Astrocyte of the cerebellum (primary cell): ENCODE data around the gene DOCK2.
"Not testable (repeated sequence)": the region's sequence is repeated elsewhere in the genome, so short reads cannot be mapped to it uniquely, and the experiment has no call there.

Experiments used
- DNase-seq: peaks from one replicate; pipeline ENCODE4 v3.0.0-alpha.2; 2011; ENCODE audit warnings: low read depth
- H3K4me3 ChIP-seq: 2 replicates; pipeline ENCODE4 v1.5.1; 2011; ENCODE audit warnings: mild to moderate bottlenecking, low read depth, low read length, moderate library complexity
- in situ Hi-C: cut with HindIII; loops from 2 replicates; pipeline ENCODE4 v1.10.0; 2017; ENCODE audit warnings: low sequenced_read_pairs
- TF ChIP-seq, protein P1 (sequence below): IDR thresholded peaks from 2 replicates; pipeline ENCODE4 v1.5.1; 2012; ENCODE audit warnings: low read length, low read depth, moderate library complexity, mild to moderate bottlenecking; ENCODE audit errors: missing control alignments

The DOCK2 gene

DNA sequence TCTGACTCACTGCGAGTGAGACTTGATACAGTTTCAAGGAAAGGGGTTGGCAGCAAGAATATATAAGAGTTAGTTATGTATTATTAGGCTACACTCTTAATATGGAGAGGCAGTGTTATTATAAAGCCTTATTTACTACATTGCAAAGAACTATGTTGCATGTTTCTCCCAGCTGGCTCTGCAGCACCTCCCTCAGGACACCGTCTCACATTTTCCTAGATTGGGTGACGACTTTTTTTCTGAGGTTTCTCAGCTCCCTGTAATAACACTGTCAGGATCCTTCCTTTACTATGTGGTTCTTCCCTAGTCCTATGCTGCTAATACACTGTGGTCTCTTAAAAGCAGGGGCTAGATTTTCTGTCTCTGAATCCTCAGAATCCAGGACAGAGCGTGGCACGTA, 189.5 kb downstream of the DOCK2 start:
- in situ Hi-C loops = no loop called here
- no peak for DNase-seq
- H3K4me3 ChIP-seq = no peak overlapping the region
- TF ChIP-seq, protein P1, sequence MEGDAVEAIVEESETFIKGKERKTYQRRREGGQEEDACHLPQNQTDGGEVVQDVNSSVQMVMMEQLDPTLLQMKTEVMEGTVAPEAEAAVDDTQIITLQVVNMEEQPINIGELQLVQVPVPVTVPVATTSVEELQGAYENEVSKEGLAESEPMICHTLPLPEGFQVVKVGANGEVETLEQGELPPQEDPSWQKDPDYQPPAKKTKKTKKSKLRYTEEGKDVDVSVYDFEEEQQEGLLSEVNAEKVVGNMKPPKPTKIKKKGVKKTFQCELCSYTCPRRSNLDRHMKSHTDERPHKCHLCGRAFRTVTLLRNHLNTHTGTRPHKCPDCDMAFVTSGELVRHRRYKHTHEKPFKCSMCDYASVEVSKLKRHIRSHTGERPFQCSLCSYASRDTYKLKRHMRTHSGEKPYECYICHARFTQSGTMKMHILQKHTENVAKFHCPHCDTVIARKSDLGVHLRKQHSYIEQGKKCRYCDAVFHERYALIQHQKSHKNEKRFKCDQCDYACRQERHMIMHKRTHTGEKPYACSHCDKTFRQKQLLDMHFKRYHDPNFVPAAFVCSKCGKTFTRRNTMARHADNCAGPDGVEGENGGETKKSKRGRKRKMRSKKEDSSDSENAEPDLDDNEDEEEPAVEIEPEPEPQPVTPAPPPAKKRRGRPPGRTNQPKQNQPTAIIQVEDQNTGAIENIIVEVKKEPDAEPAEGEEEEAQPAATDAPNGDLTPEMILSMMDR = peak; percentile 6

- in situ Hi-C loops = no loop called here
- TF ChIP-seq, protein P1 = no peak
- DNase-seq = no peak
Observed at GRCh38 chr5:169827769-169828168, 190.7 kb downstream of the DOCK2 start.

GRCh38 chr5:169828385-169828784, 191.3 kb downstream of the DOCK2 start:
- TF ChIP-seq, protein P1 = no peak
- no peak overlapping the region for H3K4me3 ChIP-seq
- in situ Hi-C loops = no loop called here
- DNase-seq = no peak

More at GRCh38 chr5:169827769-169828168, 190.7 kb downstream of the DOCK2 start:
- H3K4me3 ChIP-seq = no peak overlapping the region

DNA sequence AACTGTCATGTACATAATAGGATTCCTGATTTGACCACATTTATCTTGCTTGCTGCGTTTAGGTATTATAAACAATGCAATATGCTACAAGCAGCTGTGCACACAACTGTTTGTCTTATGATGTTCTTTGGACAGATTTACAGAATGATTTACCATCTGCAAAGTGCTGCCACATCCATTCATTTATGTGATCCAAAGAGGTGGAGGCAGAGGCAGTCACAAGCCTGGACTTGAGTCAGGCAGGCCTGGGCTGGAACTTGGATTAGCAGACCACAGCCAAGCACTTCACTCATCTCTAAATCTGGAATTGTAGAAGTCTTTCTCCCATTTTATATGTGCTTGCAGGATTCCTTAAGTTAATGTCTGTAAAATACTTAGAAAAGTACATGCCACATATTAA, 194.3 kb downstream of the DOCK2 start:
- in situ Hi-C loops = no loop called here
- TF ChIP-seq, protein P1 = no peak
- DNase-seq = no peak
- H3K4me3 ChIP-seq = no peak overlapping the region

GRCh38 chr5:169832304-169832703, 195.2 kb downstream of the DOCK2 start:
- TF ChIP-seq, protein P1 = no peak
- no peak for DNase-seq
- no peak overlapping the region for H3K4me3 ChIP-seq
- in situ Hi-C loops = no loop called here

GRCh38 chr5:169832845-169833244, 195.8 kb downstream of the DOCK2 start:
- no peak for DNase-seq
- H3K4me3 ChIP-seq = no peak overlapping the region
- in situ Hi-C loops = no loop called here
- TF ChIP-seq, protein P1 = no peak

GRCh38 chr5:169833681-169834292, 196.7 kb downstream of the DOCK2 start:
- H3K4me3 ChIP-seq, in situ Hi-C loops: not testable (repeated sequence)
- DNase-seq = peak; percentile 15

GRCh38 chr5:169834540-169834939, 197.5 kb downstream of the DOCK2 start:
- DNase-seq, H3K4me3 ChIP-seq, in situ Hi-C loops: not testable (repeated sequence)
